Activated T-cell treated with anti-CD3 and anti-CD28 coated beads, Interleukin-2, amount 50 U/mL, for 4 hours (primary cell): Measurements from ENCODE around the gene ORMDL3. TPM values are rescaled to one million over a fixed set of nuclear protein-coding genes. Genes with fewer than 3 reads are reported as not detected.

Experiments
- ATAC-seq, 2 donors: fragments of 200-7000 bp; cut with Tn5 transposase; one replicate each; pipeline ENCODE4 v1.10.0; 2021
- DNase-seq: peaks from one replicate; pipeline ENCODE4 v3.0.0-alpha.2; 2020
- H3K27me3 Mint-ChIP-seq: one replicate; pipeline ENCODE4 v1.8.0; 2021; ENCODE audit warnings: low read depth, mixed read lengths
- H3K36me3 Mint-ChIP-seq: one replicate; pipeline ENCODE4 v1.8.0; 2022; ENCODE audit warnings: mixed read lengths; ENCODE audit not compliant: insufficient read depth
- H3K4me1 Mint-ChIP-seq: one replicate; pipeline ENCODE4 v1.8.0; 2021; ENCODE audit warnings: low read depth, mixed read lengths
- H3K4me3 Mint-ChIP-seq: one replicate; pipeline ENCODE4 v1.8.0; 2021; ENCODE audit warnings: mild to moderate bottlenecking, moderate library complexity, mixed read lengths
- H3K9me3 Mint-ChIP-seq: one replicate; pipeline ENCODE4 v1.8.0; 2021; ENCODE audit warnings: mixed read lengths
- total RNA-seq, 3 donors: library from RNA; stranded (reverse); gene quantifications; one replicate each; pipeline ENCODE4 v1.2.1, GENCODE V29; 2021

ORMDL3 gene
- total RNA-seq, 3 donors from 2014 or later: 48.9 to 71.0 (median 52.1) TPM

- DNase-seq: no peak
- no peaks in the 10 kb centered on the region for H3K9me3 Mint-ChIP-seq
- H3K4me1 Mint-ChIP-seq: peaks cover 14% of the 10 kb centered on the region
- no peaks in the 10 kb centered on the region for H3K36me3 Mint-ChIP-seq
- H3K27me3 Mint-ChIP-seq: peaks cover 2% of the 10 kb centered on the region
- H3K4me3 Mint-ChIP-seq: no peak overlapping the region
- no peak for ATAC-seq
Measured at GRCh38 chr17:39938140-39938869, 10.9 kb upstream of the ORMDL3 start.

GRCh38 chr17:39937447-39937846 is 10.0 kb upstream of the ORMDL3 start:
- H3K9me3 Mint-ChIP-seq: no peaks in the 10 kb centered on the region

DNA sequence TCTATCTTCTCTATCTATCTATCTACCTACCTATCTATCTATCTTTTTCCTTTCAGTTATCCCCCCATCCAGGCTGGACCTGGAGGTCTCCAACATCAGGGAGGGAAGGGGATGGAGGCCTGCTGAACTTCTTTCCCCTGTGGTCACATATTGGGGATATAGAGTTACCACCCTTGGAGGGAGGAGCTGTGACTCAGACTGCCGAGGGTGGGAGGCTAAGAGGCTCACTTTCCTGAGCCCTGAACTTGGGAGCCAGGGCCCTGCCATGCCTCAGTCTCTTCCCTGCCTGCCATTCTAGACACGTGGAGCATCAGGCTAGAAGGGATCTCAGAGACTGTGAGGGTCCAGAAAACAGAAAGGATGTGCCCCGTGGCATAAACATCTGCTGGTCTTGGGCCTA is 8.5 kb upstream of the ORMDL3 start:
- Mint-ChIP-seq H3K4me3 (no peak overlapping the region), H3K36me3 (no peaks in the 10 kb centered on the region), H3K9me3 (no peaks in the 10 kb centered on the region), H3K27me3 (no peaks in the 10 kb centered on the region), H3K4me1 (peaks cover 14% of the 10 kb centered on the region)
- ATAC-seq: no peak
- no peak for DNase-seq

More at GRCh38 chr17:39937447-39937846, 10.0 kb upstream of the ORMDL3 start:
- Mint-ChIP-seq H3K36me3 (no peaks in the 10 kb centered on the region), H3K4me1 (peaks cover 14% of the 10 kb centered on the region), H3K4me3 (no peak overlapping the region), H3K27me3 (peaks cover under 1% of the 10 kb centered on the region)
- DNase-seq (no peak), ATAC-seq (no peak)

GRCh38 chr17:39934324-39934723 is 6.9 kb upstream of the ORMDL3 start:
- Mint-ChIP-seq H3K4me1 (peaks cover 7% of the 10 kb centered on the region), H3K36me3 (no peaks in the 10 kb centered on the region), H3K4me3 (no peak overlapping the region), H3K9me3 (no peaks in the 10 kb centered on the region), H3K27me3 (no peaks in the 10 kb centered on the region)
- DNase-seq (no peak), ATAC-seq (no peak)

GRCh38 chr17:39933912-39934311 is 6.5 kb upstream of the ORMDL3 start:
- Mint-ChIP-seq H3K36me3 (no peaks in the 10 kb centered on the region), H3K4me1 (peaks cover 7% of the 10 kb centered on the region), H3K9me3 (no peaks in the 10 kb centered on the region), H3K4me3 (no peak overlapping the region), H3K27me3 (no peaks in the 10 kb centered on the region)
- ATAC-seq (no peak), DNase-seq (no peak)

GRCh38 chr17:39929646-39930407 is 2.4 kb upstream of the ORMDL3 start:
- no peak for ATAC-seq
- Mint-ChIP-seq H3K4me3 (no peak overlapping the region), H3K9me3 (no peaks in the 10 kb centered on the region), H3K27me3 (no peaks in the 10 kb centered on the region), H3K36me3 (no peaks in the 10 kb centered on the region), H3K4me1 (peaks cover 32% of the 10 kb centered on the region)
- DNase-seq: no peak

DNA sequence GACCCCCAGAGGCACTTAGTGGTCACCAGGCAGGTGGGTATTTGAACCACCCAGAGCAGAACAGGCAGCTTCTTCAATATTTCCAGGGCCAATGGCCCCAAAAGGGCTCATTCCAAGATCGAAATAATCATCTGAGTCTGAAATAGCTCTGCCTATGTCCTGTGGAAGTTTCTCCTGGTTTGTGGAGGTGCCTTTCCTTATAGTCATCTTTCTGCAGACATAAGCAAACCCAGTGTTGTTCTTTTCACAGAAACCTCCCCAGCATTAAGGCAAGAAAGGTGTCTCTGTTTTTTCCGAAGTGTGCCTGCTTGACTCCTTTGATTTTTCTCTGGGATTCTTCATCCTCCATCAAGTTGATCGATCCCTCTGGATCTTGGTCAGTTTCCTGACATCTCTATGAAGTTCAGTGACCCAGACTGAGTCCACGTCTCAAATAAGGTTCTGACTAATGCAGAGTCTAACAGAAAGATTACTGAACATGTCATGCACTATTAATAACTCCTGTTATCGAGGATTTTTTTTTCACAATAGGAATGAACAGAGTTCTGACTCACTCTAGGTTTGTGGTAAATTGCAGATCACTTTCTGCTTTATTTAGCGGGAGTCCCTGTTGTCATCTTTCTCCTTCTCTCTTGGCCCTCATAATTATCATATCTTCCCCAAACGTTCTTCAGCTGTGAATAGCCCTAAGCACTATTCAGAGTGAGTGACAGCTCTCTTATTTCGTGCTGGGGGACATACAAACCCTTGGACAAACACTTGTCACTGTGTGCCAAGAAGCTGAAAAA is 1.7 kb upstream of the ORMDL3 start:
- DNase-seq (no peak), ATAC-seq (peak; percentile 3 to 4)
- peaks cover 2% of the 10 kb centered on the region for H3K36me3 Mint-ChIP-seq
- H3K4me3 Mint-ChIP-seq: peak overlapping the region; percentile 38
- no peaks in the 10 kb centered on the region for H3K9me3 Mint-ChIP-seq
- H3K27me3 Mint-ChIP-seq: no peaks in the 10 kb centered on the region
- H3K4me1 Mint-ChIP-seq: peaks cover 40% of the 10 kb centered on the region

- ATAC-seq (peak in 1 of 2 donors; percentile 1), DNase-seq (no peak)
- H3K9me3 Mint-ChIP-seq: no peaks in the 10 kb centered on the region
- peaks cover 44% of the 10 kb centered on the region for H3K4me1 Mint-ChIP-seq
- peaks cover 4% of the 10 kb centered on the region for H3K36me3 Mint-ChIP-seq
- H3K27me3 Mint-ChIP-seq: no peaks in the 10 kb centered on the region
- H3K4me3 Mint-ChIP-seq: peak overlapping the region; percentile 90
Measured at GRCh38 chr17:39927929-39928857, 792 bp upstream of the ORMDL3 start.

DNA sequence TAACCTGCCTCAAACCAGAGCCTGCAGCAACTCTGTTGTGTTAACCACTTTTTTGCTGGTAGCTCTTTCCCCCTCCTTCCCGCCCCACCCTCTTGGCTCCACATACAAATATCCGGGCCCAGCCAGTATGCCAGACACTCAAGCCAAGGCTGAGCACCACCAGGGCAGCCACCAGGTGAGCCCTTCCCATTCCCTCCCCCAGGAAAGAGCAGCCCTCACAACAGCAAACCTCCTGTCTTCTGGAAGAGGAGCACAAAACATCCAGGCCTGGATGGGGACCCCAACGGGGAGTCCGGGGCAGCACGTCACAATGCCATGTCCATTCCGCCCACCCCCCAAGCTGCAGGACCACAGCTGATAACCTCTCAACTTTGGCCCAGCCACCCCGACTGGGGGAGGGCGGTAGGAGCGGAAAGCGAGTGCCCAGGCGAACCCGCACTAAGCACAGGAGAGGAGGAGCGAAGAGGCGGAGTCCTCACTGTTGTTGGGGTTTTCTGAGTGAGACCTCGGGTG is 757 bp downstream of the ORMDL3 start:
- Mint-ChIP-seq H3K4me3 (peak overlapping the region; percentile 90), H3K36me3 (peaks cover 11% of the 10 kb centered on the region), H3K27me3 (no peaks in the 10 kb centered on the region), H3K4me1 (peaks cover 58% of the 10 kb centered on the region), H3K9me3 (no peaks in the 10 kb centered on the region)
- ATAC-seq (peak; percentile 64 to 69), DNase-seq (peak; percentile 37)

DNA sequence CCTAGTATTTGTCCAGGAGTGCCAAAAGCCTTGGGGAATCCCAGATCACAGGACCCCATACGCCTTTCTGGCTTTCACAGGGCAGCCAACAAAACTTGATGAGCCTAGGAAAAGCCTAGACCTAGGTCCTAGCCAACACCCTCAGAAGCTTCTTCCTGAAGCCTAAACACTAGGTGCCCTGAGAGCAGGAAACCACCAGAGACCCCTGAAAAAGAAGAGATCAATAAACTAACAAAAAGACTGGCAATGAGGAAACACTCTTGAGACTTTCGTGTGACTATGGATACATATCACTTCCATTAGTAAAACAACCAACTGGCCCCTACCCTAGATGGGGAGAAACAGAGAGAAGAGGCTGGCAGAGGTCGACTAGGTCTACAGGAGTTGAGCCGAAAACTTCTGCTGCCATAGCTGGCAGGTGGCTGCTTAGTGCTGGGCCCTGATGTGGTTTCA is 1.2 kb downstream of the ORMDL3 start:
- ATAC-seq: no peak

GRCh38 chr17:39925282-39926134 is 1.9 kb downstream of the ORMDL3 start:
- no peaks in the 10 kb centered on the region for H3K27me3 Mint-ChIP-seq
- H3K4me3 Mint-ChIP-seq: peak overlapping the region; percentile 90
- no peaks in the 10 kb centered on the region for H3K9me3 Mint-ChIP-seq
- peaks cover 70% of the 10 kb centered on the region for H3K4me1 Mint-ChIP-seq
- no peak for DNase-seq
- ATAC-seq: no peak
- H3K36me3 Mint-ChIP-seq: peaks cover 11% of the 10 kb centered on the region

More for the DNA sequence above, 1.2 kb downstream of the ORMDL3 start:
- peak overlapping the region; percentile 90 for H3K4me3 Mint-ChIP-seq
- H3K4me1 Mint-ChIP-seq: peaks cover 63% of the 10 kb centered on the region
- no peaks in the 10 kb centered on the region for H3K9me3 Mint-ChIP-seq
- H3K36me3 Mint-ChIP-seq: peaks cover 11% of the 10 kb centered on the region
- no peaks in the 10 kb centered on the region for H3K27me3 Mint-ChIP-seq
- no peak for DNase-seq

DNA sequence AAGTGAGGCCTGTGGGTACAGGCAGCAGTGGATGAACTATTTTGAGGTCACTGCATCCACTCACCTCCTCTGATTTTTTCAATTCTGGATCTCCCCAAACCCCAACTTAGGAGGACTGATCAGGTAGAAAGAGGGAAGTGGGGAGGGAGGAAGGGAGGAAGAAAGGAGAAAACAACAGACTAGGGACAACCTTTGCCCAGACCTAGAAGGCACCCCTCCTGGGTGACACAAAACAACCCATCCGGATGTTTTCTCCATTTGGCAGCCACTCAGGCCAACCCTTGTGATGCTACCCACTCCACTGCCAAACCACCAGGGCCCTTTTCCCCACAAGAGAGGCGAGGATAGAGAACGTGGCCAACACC is 2.7 kb downstream of the ORMDL3 start:
- Mint-ChIP-seq H3K9me3 (no peaks in the 10 kb centered on the region), H3K4me3 (peak overlapping the region; percentile 90), H3K4me1 (peaks cover 73% of the 10 kb centered on the region), H3K36me3 (peaks cover 13% of the 10 kb centered on the region), H3K27me3 (no peaks in the 10 kb centered on the region)
- no peak for DNase-seq
- no peak for ATAC-seq
